GM06990 (cell line): Measurements from ENCODE around the gene ATP1A4.
A peak's percentile ranks its signal among the peaks of the same experiment; 100 is the strongest.

Source experiments
- DNase-seq: peaks from one replicate; pipeline ENCODE4 v3.0.0-alpha.2; 2011; ENCODE audit not compliant: insufficient read length; ENCODE audit errors: extremely low read depth
- H3K27me3 ChIP-seq: replicated peaks from 2 replicates; pipeline ENCODE4 v1.6.0; 2011; ENCODE audit warnings: low read length; ENCODE audit not compliant: control insufficient read depth, insufficient read depth
- H3K36me3 ChIP-seq: 2 replicates; pipeline ENCODE4 v1.5.1; 2011; ENCODE audit warnings: low read length; ENCODE audit not compliant: control insufficient read depth, insufficient read depth
- H3K4me3 ChIP-seq: replicated peaks from 2 replicates; pipeline ENCODE4 v1.5.1; 2011; ENCODE audit warnings: low read depth, mild to moderate bottlenecking, control low read depth, low read length
- TF ChIP-seq, protein P1 (sequence below): IDR thresholded peaks from 2 replicates; pipeline ENCODE4 v1.5.1; 2011; ENCODE audit warnings: low read length, control low read depth, mild to moderate bottlenecking, inconsistent platforms; ENCODE audit not compliant: insufficient read depth, poor library complexity, severe bottlenecking

The ATP1A4 gene

DNA sequence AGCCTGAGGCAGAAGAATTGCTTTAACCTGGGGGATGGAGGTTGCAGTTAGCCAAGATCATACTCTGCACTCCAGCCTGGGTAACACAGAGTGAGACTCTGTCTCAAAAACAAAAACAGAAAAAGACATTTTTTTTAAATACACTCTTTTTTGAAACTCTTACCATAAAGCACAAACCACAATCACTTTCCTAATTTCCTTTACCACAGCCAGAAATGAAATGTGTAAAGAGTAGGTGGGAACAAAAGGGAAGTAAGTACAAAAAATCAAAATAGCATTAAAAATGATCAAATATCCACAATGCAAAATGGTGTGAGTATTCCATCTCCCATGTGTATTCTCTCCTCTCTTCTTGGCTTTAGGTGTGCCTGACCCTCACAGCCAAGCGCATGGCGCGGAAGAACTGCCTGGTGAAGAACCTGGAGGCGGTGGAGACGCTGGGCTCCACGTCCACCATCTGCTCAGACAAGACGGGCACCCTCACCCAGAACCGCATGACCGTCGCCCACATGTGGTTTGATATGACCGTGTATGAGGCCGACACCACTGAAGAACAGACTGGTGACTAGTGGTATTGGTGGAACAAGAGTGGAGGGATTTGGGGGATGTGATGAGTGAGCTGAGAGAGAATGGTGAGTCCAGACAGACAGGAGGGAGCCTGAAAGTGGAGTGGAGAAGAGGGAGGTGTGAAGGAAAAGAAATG, 14.9 kb downstream of the ATP1A4 start:
- H3K4me3 ChIP-seq = no peak overlapping the region
- H3K27me3 ChIP-seq = no peaks in the 10 kb centered on the region
- TF ChIP-seq, protein P1, sequence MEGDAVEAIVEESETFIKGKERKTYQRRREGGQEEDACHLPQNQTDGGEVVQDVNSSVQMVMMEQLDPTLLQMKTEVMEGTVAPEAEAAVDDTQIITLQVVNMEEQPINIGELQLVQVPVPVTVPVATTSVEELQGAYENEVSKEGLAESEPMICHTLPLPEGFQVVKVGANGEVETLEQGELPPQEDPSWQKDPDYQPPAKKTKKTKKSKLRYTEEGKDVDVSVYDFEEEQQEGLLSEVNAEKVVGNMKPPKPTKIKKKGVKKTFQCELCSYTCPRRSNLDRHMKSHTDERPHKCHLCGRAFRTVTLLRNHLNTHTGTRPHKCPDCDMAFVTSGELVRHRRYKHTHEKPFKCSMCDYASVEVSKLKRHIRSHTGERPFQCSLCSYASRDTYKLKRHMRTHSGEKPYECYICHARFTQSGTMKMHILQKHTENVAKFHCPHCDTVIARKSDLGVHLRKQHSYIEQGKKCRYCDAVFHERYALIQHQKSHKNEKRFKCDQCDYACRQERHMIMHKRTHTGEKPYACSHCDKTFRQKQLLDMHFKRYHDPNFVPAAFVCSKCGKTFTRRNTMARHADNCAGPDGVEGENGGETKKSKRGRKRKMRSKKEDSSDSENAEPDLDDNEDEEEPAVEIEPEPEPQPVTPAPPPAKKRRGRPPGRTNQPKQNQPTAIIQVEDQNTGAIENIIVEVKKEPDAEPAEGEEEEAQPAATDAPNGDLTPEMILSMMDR = no peak
- H3K36me3 ChIP-seq = no peaks in the 10 kb centered on the region
- DNase-seq = no peak

DNA sequence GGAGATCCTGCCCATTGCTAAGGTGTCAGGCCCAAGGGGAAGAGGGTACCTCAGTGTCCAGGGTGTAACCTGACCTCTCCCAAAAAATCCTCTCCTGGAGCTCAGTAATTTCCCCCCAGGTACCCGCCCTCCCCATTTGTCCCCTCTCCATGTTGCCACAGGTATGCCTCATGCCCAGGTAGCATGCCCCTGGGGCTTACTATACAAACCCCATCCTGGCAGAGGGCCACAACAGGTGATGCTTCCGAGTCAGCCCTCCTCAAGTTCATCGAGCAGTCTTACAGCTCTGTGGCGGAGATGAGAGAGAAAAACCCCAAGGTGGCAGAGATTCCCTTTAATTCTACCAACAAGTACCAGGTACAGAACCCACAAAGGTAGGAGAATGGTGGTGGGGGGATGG, 15.7 kb downstream of the ATP1A4 start:
- Histone ChIP-seq H3K4me3 (no peak overlapping the region), H3K27me3 (no peaks in the 10 kb centered on the region), H3K36me3 (no peaks in the 10 kb centered on the region)
- TF ChIP-seq, protein P1 = no peak
- DNase-seq = no peak

DNA sequence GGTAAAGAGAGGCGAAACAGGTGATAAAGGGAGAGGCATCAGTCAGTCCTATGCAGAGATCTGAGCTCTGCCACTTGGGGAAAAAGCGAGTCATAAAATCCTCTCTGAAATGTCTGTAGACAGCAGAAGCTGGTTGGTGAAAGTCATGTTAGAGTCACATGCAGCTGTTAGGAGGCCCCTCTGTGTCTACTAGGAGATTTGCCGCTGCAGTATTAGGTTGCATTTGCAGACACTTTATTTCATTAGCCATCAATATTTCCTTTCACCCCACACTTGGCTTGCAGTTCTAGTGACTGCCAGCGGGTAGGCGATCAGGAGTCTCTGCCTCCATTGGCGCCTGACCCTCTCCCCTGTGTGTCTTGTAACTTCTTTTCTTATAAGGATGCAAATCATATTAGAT, 16.2 kb downstream of the ATP1A4 start:
- H3K4me3 ChIP-seq = no peak overlapping the region
- no peaks in the 10 kb centered on the region for H3K27me3 ChIP-seq
- H3K36me3 ChIP-seq = no peaks in the 10 kb centered on the region
- TF ChIP-seq, protein P1 = no peak
- no peak for DNase-seq

DNA sequence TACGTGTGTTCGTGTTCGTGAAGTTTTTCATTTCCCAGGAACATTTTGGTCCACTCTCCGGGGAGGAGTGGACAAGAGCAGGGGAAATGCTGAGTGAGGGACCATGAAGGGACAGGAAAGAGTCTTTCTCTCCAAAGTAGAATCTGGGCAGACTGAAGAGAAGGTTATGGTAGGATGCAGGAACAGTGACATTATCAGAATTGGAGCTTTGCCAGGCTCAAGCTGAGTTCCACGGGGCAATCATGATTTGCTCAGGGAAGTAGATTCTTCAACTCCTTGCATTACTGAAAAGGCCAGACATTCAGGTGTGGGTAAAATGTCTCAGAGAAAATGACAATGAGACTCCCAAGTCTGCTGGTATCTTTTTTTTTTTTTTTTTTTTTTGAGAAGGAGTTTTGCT, 16.6 kb downstream of the ATP1A4 start:
- no peak for DNase-seq
- no peaks in the 10 kb centered on the region for H3K27me3 ChIP-seq
- no peak overlapping the region for H3K4me3 ChIP-seq
- TF ChIP-seq, protein P1 = no peak
- no peaks in the 10 kb centered on the region for H3K36me3 ChIP-seq

DNA sequence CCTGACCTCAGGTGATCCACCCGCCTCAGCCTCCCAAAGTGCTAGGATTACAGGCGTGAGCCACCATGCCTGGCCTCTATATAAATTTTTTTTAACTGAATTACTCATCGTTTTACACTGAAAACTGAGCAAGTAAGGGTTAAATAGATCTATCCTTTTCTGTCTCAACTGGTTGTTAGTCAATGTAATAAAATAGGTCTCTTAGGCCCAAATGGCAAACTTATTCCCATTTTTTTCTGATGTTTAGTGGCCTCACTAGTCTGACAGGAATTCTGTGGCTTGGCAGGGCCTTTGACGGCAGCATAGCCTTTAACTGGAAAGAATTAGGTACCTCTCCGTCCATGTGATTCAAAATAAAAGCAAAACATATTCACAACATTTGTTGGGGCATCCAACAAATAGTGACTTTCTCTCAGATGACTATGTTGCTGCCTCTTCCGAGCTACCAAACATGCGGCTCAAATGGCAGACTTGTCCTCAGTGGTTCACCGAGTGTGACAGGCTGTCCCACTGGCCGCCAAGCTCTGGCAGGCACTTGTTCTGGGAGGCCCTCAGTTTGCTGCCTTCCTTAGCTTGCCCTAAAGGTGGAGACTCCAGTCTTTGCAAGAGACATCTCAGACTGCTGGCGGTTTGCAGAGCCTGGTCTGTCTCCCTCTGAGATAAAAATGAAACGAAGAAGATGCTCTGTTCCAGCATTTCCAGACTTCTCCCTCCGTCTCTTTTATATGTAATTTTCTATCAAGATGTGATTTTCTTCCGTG, 17.4 kb downstream of the ATP1A4 start:
- Histone ChIP-seq H3K36me3 (no peaks in the 10 kb centered on the region), H3K27me3 (no peaks in the 10 kb centered on the region), H3K4me3 (no peak overlapping the region)
- peak; percentile 20 for DNase-seq
- TF ChIP-seq, protein P1 = no peak
